Mesendoderm (in vitro differentiated cells): ENCODE data around the gene SNTG2.

Experiments
- DNase-seq: peaks from one replicate; pipeline ENCODE4 v3.0.0; 2013
- H2AK5ac ChIP-seq: 2 replicates; pipeline ENCODE4 v1.6.1; 2013; ENCODE audit warnings: low read length, inconsistent platforms
- H2BK120ac ChIP-seq: 2 replicates; pipeline ENCODE4 v1.6.1; 2013; ENCODE audit warnings: low read depth, mild to moderate bottlenecking, low read length, moderate library complexity, mixed read lengths
- H2BK15ac ChIP-seq: replicated peaks from 2 replicates; pipeline ENCODE4 v1.6.1; 2013; ENCODE audit warnings: low read depth, mild to moderate bottlenecking, moderate library complexity
- H2BK5ac ChIP-seq: 2 replicates; pipeline ENCODE4 v1.6.1; 2013; ENCODE audit warnings: low read length, inconsistent platforms
- H3K18ac ChIP-seq: 2 replicates; pipeline ENCODE4 v1.6.1; 2013; ENCODE audit warnings: mild to moderate bottlenecking, low read length, mixed read lengths
- H3K23ac ChIP-seq: one replicate; pipeline ENCODE4 v1.6.1; 2013; ENCODE audit warnings: low read length
- H3K27ac ChIP-seq: 2 replicates; pipeline ENCODE4 v1.5.1; 2013; ENCODE audit warnings: low read depth, mild to moderate bottlenecking, inconsistent platforms, low read length, moderate library complexity
- H3K27me3 ChIP-seq: 2 replicates; pipeline ENCODE4 v1.6.1; 2013; ENCODE audit warnings: low read length, control low read depth, mild to moderate bottlenecking, inconsistent platforms; ENCODE audit not compliant: insufficient read depth, poor library complexity
- H3K36me3 ChIP-seq: 2 replicates; pipeline ENCODE4 v1.6.1; 2013; ENCODE audit warnings: low read length, inconsistent platforms; ENCODE audit not compliant: control insufficient read depth, insufficient read depth
- H3K4ac ChIP-seq: one replicate; pipeline ENCODE4 v1.6.1; 2013; ENCODE audit warnings: low read depth, mild to moderate bottlenecking, low read length, moderate library complexity
- H3K4me1 ChIP-seq: 2 replicates; pipeline ENCODE4 v1.6.1; 2013; ENCODE audit warnings: low read depth, low read length, inconsistent platforms; ENCODE audit not compliant: control insufficient read depth
- H3K4me2 ChIP-seq: 2 replicates; pipeline ENCODE4 v1.6.1; 2013; ENCODE audit warnings: low read length
- H3K4me3 ChIP-seq: 2 replicates; pipeline ENCODE4 v1.5.1; 2013; ENCODE audit warnings: mild to moderate bottlenecking, low read length
- H3K56ac ChIP-seq: one replicate; pipeline ENCODE4 v1.6.1; 2013; ENCODE audit warnings: low read length
- H3K79me1 ChIP-seq: 2 replicates; pipeline ENCODE4 v1.6.1; 2013; ENCODE audit warnings: low read length, inconsistent platforms
- H3K79me2 ChIP-seq: 2 replicates; pipeline ENCODE4 v1.6.1; 2013; ENCODE audit warnings: mild to moderate bottlenecking, low read length; ENCODE audit not compliant: control insufficient read depth, insufficient read depth
- H3K9ac ChIP-seq: 2 replicates; pipeline ENCODE4 v1.6.1; 2013; ENCODE audit warnings: low read length, inconsistent platforms
- H4K5ac ChIP-seq: one replicate; pipeline ENCODE4 v1.6.1; 2013; ENCODE audit warnings: low read length
- H4K8ac ChIP-seq: one replicate; pipeline ENCODE4 v1.6.1; 2013; ENCODE audit warnings: low read depth, mild to moderate bottlenecking, control low read depth, low read length, moderate library complexity
- WGBS: extraction: QIAGEN DNeasy Blood & Tissue Kit; methylation state at CpG from one replicate; pipeline ENCODE4 v1.1.7; 2013; ENCODE audit warnings: low lambda C conversion rate, missing lambda C conversion rate; ENCODE audit not compliant: insufficient coverage; ENCODE audit errors: extremely low coverage; 5-methylcytosine and 5-hydroxymethylcytosine counted together

The SNTG2 gene

GRCh38 chr2:924701-925100 lies 25.9 kb upstream of the SNTG2 start:
- DNase-seq: no peak
- Histone ChIP-seq H2BK5ac (no peak overlapping the region), H2AK5ac (no peak overlapping the region), H3K56ac (no peak overlapping the region), H3K79me1 (no peaks in the 10 kb centered on the region), H4K8ac (no peak overlapping the region), H3K9ac (no peak overlapping the region), H3K36me3 (no peaks in the 10 kb centered on the region), H3K4me1 (no peaks in the 10 kb centered on the region), H3K18ac (no peak overlapping the region), H3K4me3 (no peak overlapping the region), H3K79me2 (no peaks in the 10 kb centered on the region), H4K5ac (no peak overlapping the region), H2BK120ac (no peak overlapping the region), H3K4ac (no peak overlapping the region), H2BK15ac (no peak overlapping the region), H3K27ac (no peak overlapping the region), H3K4me2 (no peak overlapping the region), H3K23ac (no peak overlapping the region), H3K27me3 (no peaks in the 10 kb centered on the region)
- WGBS: no CpG with 5 or more reads among the region's 5 CpGs

GRCh38 chr2:925309-925708 lies 25.3 kb upstream of the SNTG2 start:
- no peak overlapping the region for H2BK5ac ChIP-seq
- H4K5ac ChIP-seq: no peak overlapping the region
- H3K27me3 ChIP-seq: no peaks in the 10 kb centered on the region
- WGBS: no CpG with 5 or more reads among the region's 4 CpGs
- no peaks in the 10 kb centered on the region for H3K79me1 ChIP-seq
- no peaks in the 10 kb centered on the region for H3K79me2 ChIP-seq
- no peak overlapping the region for H2BK15ac ChIP-seq
- no peak overlapping the region for H3K9ac ChIP-seq
- H2AK5ac ChIP-seq: no peak overlapping the region
- no peak overlapping the region for H3K27ac ChIP-seq
- H4K8ac ChIP-seq: no peak overlapping the region
- H2BK120ac ChIP-seq: no peak overlapping the region
- peak; percentile 60 for DNase-seq
- H3K23ac ChIP-seq: no peak overlapping the region
- no peaks in the 10 kb centered on the region for H3K4me1 ChIP-seq
- H3K36me3 ChIP-seq: no peaks in the 10 kb centered on the region
- H3K18ac ChIP-seq: no peak overlapping the region
- no peak overlapping the region for H3K4me3 ChIP-seq
- no peak overlapping the region for H3K4me2 ChIP-seq
- H3K4ac ChIP-seq: no peak overlapping the region
- H3K56ac ChIP-seq: no peak overlapping the region

GRCh38 chr2:925711-926110 lies 24.9 kb upstream of the SNTG2 start:
- Histone ChIP-seq H2BK120ac (no peak overlapping the region), H3K79me1 (no peaks in the 10 kb centered on the region), H3K9ac (no peak overlapping the region), H3K27me3 (no peaks in the 10 kb centered on the region), H3K4ac (no peak overlapping the region), H3K27ac (no peak overlapping the region), H2BK5ac (no peak overlapping the region), H3K36me3 (no peaks in the 10 kb centered on the region), H4K5ac (no peak overlapping the region), H3K4me1 (no peaks in the 10 kb centered on the region), H3K4me2 (no peak overlapping the region), H4K8ac (no peak overlapping the region), H3K79me2 (no peaks in the 10 kb centered on the region), H3K4me3 (no peak overlapping the region), H2AK5ac (no peak overlapping the region), H3K18ac (no peak overlapping the region), H2BK15ac (no peak overlapping the region), H3K23ac (no peak overlapping the region), H3K56ac (no peak overlapping the region)
- WGBS: no CpG with 5 or more reads among the region's 8 CpGs
- no peak for DNase-seq

- Histone ChIP-seq H3K4me1 (no peaks in the 10 kb centered on the region), H2AK5ac (no peak overlapping the region), H2BK15ac (no peak overlapping the region), H3K56ac (no peak overlapping the region), H3K36me3 (no peaks in the 10 kb centered on the region), H3K27me3 (no peaks in the 10 kb centered on the region), H3K79me2 (no peaks in the 10 kb centered on the region), H4K8ac (no peak overlapping the region), H3K4me2 (no peak overlapping the region), H3K23ac (no peak overlapping the region), H3K9ac (no peak overlapping the region), H3K27ac (no peak overlapping the region), H2BK5ac (no peak overlapping the region), H2BK120ac (no peak overlapping the region), H3K79me1 (no peaks in the 10 kb centered on the region), H3K4me3 (no peak overlapping the region), H4K5ac (no peak overlapping the region), H3K18ac (no peak overlapping the region), H3K4ac (no peak overlapping the region)
- WGBS: no CpG with 5 or more reads among the region's 12 CpGs
- DNase-seq: no peak
These were observed 24.3 kb upstream of the SNTG2 start for GRCh38 chr2:926259-926793.

- no peak overlapping the region for H4K5ac ChIP-seq
- no peak overlapping the region for H3K27ac ChIP-seq
- H3K79me2 ChIP-seq: no peaks in the 10 kb centered on the region
- no peak overlapping the region for H3K18ac ChIP-seq
- no peak for DNase-seq
- H2BK15ac ChIP-seq: no peak overlapping the region
- H2AK5ac ChIP-seq: no peak overlapping the region
- no peak overlapping the region for H2BK120ac ChIP-seq
- H3K4ac ChIP-seq: no peak overlapping the region
- H3K9ac ChIP-seq: no peak overlapping the region
- H3K23ac ChIP-seq: no peak overlapping the region
- H3K27me3 ChIP-seq: no peaks in the 10 kb centered on the region
- no peak overlapping the region for H3K4me2 ChIP-seq
- no peaks in the 10 kb centered on the region for H3K36me3 ChIP-seq
- H3K4me3 ChIP-seq: no peak overlapping the region
- no peak overlapping the region for H4K8ac ChIP-seq
- no peaks in the 10 kb centered on the region for H3K79me1 ChIP-seq
- no peak overlapping the region for H3K56ac ChIP-seq
- WGBS: no CpG with 5 or more reads among the region's 9 CpGs
- no peak overlapping the region for H2BK5ac ChIP-seq
- H3K4me1 ChIP-seq: no peaks in the 10 kb centered on the region
These were observed 23.8 kb upstream of the SNTG2 start for GRCh38 chr2:926896-927295.

GRCh38 chr2:929011-929735 lies 21.5 kb upstream of the SNTG2 start:
- H2AK5ac ChIP-seq: no peak overlapping the region
- no peak overlapping the region for H3K56ac ChIP-seq
- no peak overlapping the region for H3K4ac ChIP-seq
- H3K79me2 ChIP-seq: no peaks in the 10 kb centered on the region
- no peak overlapping the region for H3K27ac ChIP-seq
- no peak for DNase-seq
- no peaks in the 10 kb centered on the region for H3K36me3 ChIP-seq
- H2BK120ac ChIP-seq: no peak overlapping the region
- no peak overlapping the region for H2BK5ac ChIP-seq
- no peak overlapping the region for H3K9ac ChIP-seq
- no peak overlapping the region for H4K5ac ChIP-seq
- no peaks in the 10 kb centered on the region for H3K4me1 ChIP-seq
- H3K27me3 ChIP-seq: no peaks in the 10 kb centered on the region
- H3K4me2 ChIP-seq: no peak overlapping the region
- H3K18ac ChIP-seq: no peak overlapping the region
- no CpG with 5 or more reads among the region's 16 CpGs for WGBS
- no peak overlapping the region for H4K8ac ChIP-seq
- H2BK15ac ChIP-seq: no peak overlapping the region
- no peaks in the 10 kb centered on the region for H3K79me1 ChIP-seq
- no peak overlapping the region for H3K23ac ChIP-seq
- H3K4me3 ChIP-seq: no peak overlapping the region
